ENCODE results near the gene GAREM1.

- no peak for TF ChIP-seq CTCF (conservative IDR thresholded peaks at IDR 0.05)
- no peak for TF ChIP-seq ZFX (IDR thresholded peaks at IDR 0.05)
These were observed 90.8 kb downstream of the GAREM1 start for GRCh38 chr18:32379891-32380290.
